Gastrocnemius medialis (tissue), 4 donors: ENCODE results near the gene CBFA2T2. TPM values are rescaled to one million over a fixed set of nuclear protein-coding genes. Genes with fewer than 3 reads are reported as not detected.

Source experiments
- ATAC-seq, 2 donors: fragments of 150-250 bp; one replicate each; pipeline ENCODE4 v1.9.1; 2016
- DNase-seq, 2 donors: peaks; one replicate each; pipeline ENCODE4 v3.0.0-alpha.2; 2019
- H3K27ac ChIP-seq, 4 donors: fragments of 200-600 bp; sonication (generic); 1 replicate in 1 of 4; 2 replicates in 3 of 4; pipeline ENCODE4 v1.5.1; 2016 to 2018; ENCODE audit warnings: mild to moderate bottlenecking in 2 of 4, moderate library complexity in 1 of 4
- H3K27me3 ChIP-seq, 3 donors: fragments of 200-600 bp; sonication (generic) in 2 of 3; 1 replicate in 1 of 3; 2 replicates in 2 of 3; pipeline versions ENCODE4 v1.5.1 to v1.6.0; 2016 to 2019; ENCODE audit warnings: mild to moderate bottlenecking in 1 of 3, moderate library complexity in 1 of 3
- H3K36me3 ChIP-seq, 2 donors: fragments of 200-600 bp; sonication (generic) in 1 of 2; one replicate each; pipeline ENCODE4 v1.5.1; 2017 to 2018
- H3K4me1 ChIP-seq, 2 donors: fragments of 200-600 bp; sonication (generic) in 1 of 2; one replicate each; pipeline ENCODE4 v1.5.1; 2016 to 2017; ENCODE audit warnings: mild to moderate bottlenecking in 2 of 2
- H3K4me3 ChIP-seq, 4 donors: fragments of 200-600 bp; sonication (generic) in 3 of 4; 1 replicate in 1 of 4; 2 replicates in 3 of 4; pipeline ENCODE4 v1.5.1; 2016 to 2019; ENCODE audit warnings: mild to moderate bottlenecking in 2 of 4
- H3K9me3 ChIP-seq, 3 donors: fragments of 200-600 bp; sonication (generic) in 2 of 3; 1 replicate in 1 of 3; 2 replicates in 2 of 3; pipeline ENCODE4 v1.5.1; 2016 to 2019
- CTCF ChIP-seq, 5 experiments: fragments of 450-650 bp in 3 of 5; fragments of 200-600 bp in 2 of 5; sonication (generic) in 2 of 5; IDR thresholded peaks in 4 of 5; conservative IDR thresholded peaks in 1 of 5; 1 replicate in 4 of 5; 2 replicates in 1 of 5; pipeline ENCODE4 v1.5.1; 2016 to 2019; ENCODE audit warnings: antibody characterized with exemption in 5 of 5, mild to moderate bottlenecking in 3 of 5, moderate library complexity in 3 of 5
- POLR2A ChIP-seq, 2 donors: fragments of 450-650 bp; IDR thresholded peaks; one replicate each; pipeline ENCODE4 v1.6.1; 2017; ENCODE audit warnings: antibody characterized with exemption in 2 of 2, mild to moderate bottlenecking in 2 of 2, moderate library complexity in 2 of 2
- in situ Hi-C, 4 donors: fragments of 200-750 bp; cut with MboI; loops; one replicate each; pipeline versions ENCODE4 v1.15.0 to v1.8.0; 2017; ENCODE audit warnings: low sequenced_read_pairs in 4 of 4
- intact Hi-C: fragments of 100-400 bp; cut with DNase I; formaldehyde crosslinking; loops from one replicate; pipeline ENCODE4 v1.15.1; 2023; ENCODE audit warnings: low total_unique reads
- total RNA-seq, 4 donors: library from RNA; depleted of rRNA; stranded (reverse); fragments of >200 nt; gene quantifications; one replicate each; pipeline versions ENCODE4 v1.1.0 to v1.2.3, GENCODE V29; 2016

The CBFA2T2 gene
- total RNA-seq, 4 donors from 2014 or later, result 6.9 to 8.9 (median 7.9) TPM

- Histone ChIP-seq H3K4me3 (no peak overlapping the region), H3K27ac (no peak overlapping the region), H3K9me3 (no peaks in the 10 kb centered on the region), H3K36me3 (peaks cover 0 to 27% of the 10 kb centered on the region in 2 donors), H3K4me1 (peaks cover 14% of the 10 kb centered on the region in 2 donors), H3K27me3 (no peaks in the 10 kb centered on the region)
- DNase-seq (no peak), ATAC-seq (no peak)
- TF ChIP-seq POLR2A (IDR thresholded peaks at IDR 0.05), result no peak
- no peak for TF ChIP-seq CTCF (IDR thresholded peaks at IDR 0.05 in 4 of 5, conservative IDR thresholded peaks at IDR 0.05 in 1 of 5)
- intact Hi-C loops, result no loop called here
- in situ Hi-C loops, result loop anchor here in 2 of 4 donors (5.0 to 10.0 kb wide), 2 partner anchors 199 to 202 kb away; no protein-coding TSS in a partner anchor
Observed at GRCh38 chr20:33653900-33654596, 164.2 kb downstream of the CBFA2T2 start.

- intact Hi-C loops (no loop called here), in situ Hi-C loops (loop anchor here in 2 of 4 donors (5.0 to 10.0 kb wide), 2 partner anchors 200 to 202 kb away; no protein-coding TSS in a partner anchor)
- Histone ChIP-seq H3K4me1 (peaks cover 7 to 8% of the 10 kb centered on the region in 2 donors), H3K36me3 (peaks cover 0 to 34% of the 10 kb centered on the region in 2 donors), H3K9me3 (no peaks in the 10 kb centered on the region), H3K27ac (no peak overlapping the region), H3K4me3 (no peak overlapping the region), H3K27me3 (no peaks in the 10 kb centered on the region)
- TF ChIP-seq CTCF (IDR thresholded peaks at IDR 0.05 in 4 of 5, conservative IDR thresholded peaks at IDR 0.05 in 1 of 5) (no peak), POLR2A (IDR thresholded peaks at IDR 0.05) (no peak)
- no peak for DNase-seq
- no peak for ATAC-seq
Observed at GRCh38 chr20:33654680-33655161, 164.8 kb downstream of the CBFA2T2 start.

- Histone ChIP-seq H3K4me1 (peaks cover 7 to 8% of the 10 kb centered on the region in 2 donors), H3K27ac (no peak overlapping the region), H3K36me3 (peaks cover 0 to 39% of the 10 kb centered on the region in 2 donors), H3K27me3 (no peaks in the 10 kb centered on the region), H3K4me3 (no peak overlapping the region), H3K9me3 (no peaks in the 10 kb centered on the region)
- DNase-seq (no peak), ATAC-seq (no peak)
- intact Hi-C loops, result no loop called here
- in situ Hi-C loops, result loop anchor here in 1 of 4 donors (10.0 kb wide), 1 partner anchor 200 kb away; no protein-coding TSS in a partner anchor
- TF ChIP-seq POLR2A (IDR thresholded peaks at IDR 0.05), result no peak
- TF ChIP-seq CTCF (IDR thresholded peaks at IDR 0.05 in 4 of 5, conservative IDR thresholded peaks at IDR 0.05 in 1 of 5), result no peak
Observed at GRCh38 chr20:33655164-33655563, 165.3 kb downstream of the CBFA2T2 start.

- H3K36me3 ChIP-seq, result peaks cover 0 to 41% of the 10 kb centered on the region in 2 donors
- no peak for ATAC-seq
- H3K4me3 ChIP-seq, result no peak overlapping the region
- no peak for TF ChIP-seq CTCF (IDR thresholded peaks at IDR 0.05 in 4 of 5, conservative IDR thresholded peaks at IDR 0.05 in 1 of 5)
- no peak for TF ChIP-seq POLR2A (IDR thresholded peaks at IDR 0.05)
- intact Hi-C loops (no loop called here), in situ Hi-C loops (loop anchor here in 1 of 4 donors (10.0 kb wide), 1 partner anchor 201 kb away; no protein-coding TSS in a partner anchor)
- peaks cover 7 to 8% of the 10 kb centered on the region in 2 donors for H3K4me1 ChIP-seq
- no peaks in the 10 kb centered on the region for H3K27me3 ChIP-seq
- H3K27ac ChIP-seq, result no peak overlapping the region
- no peak for DNase-seq
- no peaks in the 10 kb centered on the region for H3K9me3 ChIP-seq
Observed at GRCh38 chr20:33656010-33656782, 166.3 kb downstream of the CBFA2T2 start.
